LNCAP (cell line): ENCODE results near the gene SYT12.

ENCODE experiments used
- CTCF ChIP-seq: fragments of 450-650 bp; IDR thresholded peaks from 2 replicates; pipeline ENCODE4 v1.5.1; 2017; ENCODE audit warnings: mild to moderate bottlenecking

SYT12 gene

GRCh38 chr11:67071420-67072284 is 48.7 kb downstream of the SYT12 start:
- TF ChIP-seq CTCF = peak; percentile 52

- TF ChIP-seq CTCF = no peak
Measured at GRCh38 chr11:67072295-67072694, 49.4 kb downstream of the SYT12 start.

GRCh38 chr11:67073908-67074307 is 51.0 kb downstream of the SYT12 start:
- no peak for TF ChIP-seq CTCF

- no peak for TF ChIP-seq CTCF
Measured at GRCh38 chr11:67076202-67076601, 53.3 kb downstream of the SYT12 start.

- TF ChIP-seq CTCF = no peak
Measured at GRCh38 chr11:67079065-67079705, 56.3 kb downstream of the SYT12 start.

- TF ChIP-seq CTCF = no peak
Measured at GRCh38 chr11:67082071-67082791, 59.3 kb downstream of the SYT12 start.

- TF ChIP-seq CTCF = no peak
Measured at GRCh38 chr11:67083786-67084366, 60.9 kb downstream of the SYT12 start.
